K562 (cell line): Measurements from ENCODE around the gene ABCC1. TPM values are rescaled to one million over a fixed set of nuclear protein-coding genes. Genes with fewer than 3 reads are reported as not detected.

Experiments used
- ATAC-seq: fragments of 200-7000 bp; cut with Tn5 transposase; 3 replicates; pipeline ENCODE4 v1.9.1; 2020; ENCODE audit warnings: moderate library complexity
- BruUV-seq: library from RNA; stranded (reverse); fragments of 400-500 nt; replicated peaks from 2 replicates; lab custom pipeline; 2021; lab: Mats Ljungman, UMichigan
- CTCF ChIA-PET: fragments of 300-600 bp; formaldehyde crosslinking; extraction: SDS; loops from one replicate; lab custom pipeline; 2021; ENCODE audit warnings: low intra/inter-chr PET ratio; lab: Yijun Ruan, JAX
- POLR2A ChIA-PET: fragments of 300-600, 350-650 bp; sonication (Branson Sonifier 250); formaldehyde crosslinking; extraction: SDS; loops from one replicate; lab custom pipeline; 2021; ENCODE audit warnings: antibody characterized with exemption, inconsistent platforms; lab: Yijun Ruan, JAX
- DNase-seq, 4 experiments: peaks; one replicate each; pipeline versions ENCODE4 v3.0.0 to v3.0.0-alpha.2; 2011 to 2018; ENCODE audit warnings: low spot score in 3 of 4, mixed read lengths in 3 of 4; ENCODE audit errors: extremely low read depth in 1 of 4
- FAIRE-seq: peaks from 2 replicates; lab custom pipeline; 2011; peaks lifted over from hg19 to GRCh38; lab: Jason Lieb, UNC
- H2AFZ ChIP-seq: 2 replicates; pipeline ENCODE4 v1.6.0; 2011; ENCODE audit warnings: low read depth, low read length, control low read depth, inconsistent platforms
- H3K27ac ChIP-seq: fragments of 200-600 bp; 3 replicates; pipeline ENCODE4 v1.8.0; 2011; ENCODE audit warnings: low read depth, mild to moderate bottlenecking, control low read depth, inconsistent platforms, low read length, moderate library complexity, mixed read lengths; ENCODE audit errors: extremely low read depth
- H3K27me3 ChIP-seq, 2 experiments: fragments of 300-600 bp in 1 of 2; 2 replicates in 1 of 2; 3 replicates in 1 of 2; pipeline versions ENCODE4 v1.6.0 to v1.8.0; 2011; ENCODE audit warnings: inconsistent platforms in 2 of 2, low read length in 2 of 2, mild to moderate bottlenecking in 1 of 2, mixed read lengths in 1 of 2, moderate library complexity in 1 of 2; ENCODE audit not compliant: control insufficient read depth in 2 of 2, insufficient read depth in 2 of 2
- H3K36me3 ChIP-seq: fragments of 300-600 bp; 3 replicates; pipeline ENCODE4 v1.8.0; 2011; ENCODE audit warnings: mild to moderate bottlenecking, low read length, inconsistent platforms; ENCODE audit not compliant: control insufficient read depth, insufficient read depth
- H3K4me1 ChIP-seq, 2 experiments: fragments of 200-600 bp in 1 of 2; replicated peaks in 1 of 2; 2 replicates in 1 of 2; 3 replicates in 1 of 2; pipeline versions ENCODE4 v1.5.1 to v1.8.0; 2011; ENCODE audit warnings: inconsistent platforms in 2 of 2, low read length in 2 of 2, mild to moderate bottlenecking in 1 of 2, mixed read lengths in 1 of 2, moderate library complexity in 1 of 2; ENCODE audit not compliant: control insufficient read depth in 2 of 2, insufficient read depth in 2 of 2
- H3K4me2 ChIP-seq: 2 replicates; pipeline ENCODE4 v1.6.1; 2011; ENCODE audit warnings: low read length, control low read depth, inconsistent platforms, mixed read lengths; ENCODE audit not compliant: insufficient read depth
- H3K4me3 ChIP-seq: fragments of 200-600 bp; sonication (generic), shearing (Covaris generic); 2 replicates; pipeline ENCODE4 v1.5.1; 2016; ENCODE audit warnings: control low read depth, inconsistent platforms
- H3K79me2 ChIP-seq: fragments of 200-600 bp; 3 replicates; pipeline ENCODE4 v1.8.0; 2011; ENCODE audit warnings: low read length, inconsistent platforms; ENCODE audit not compliant: control insufficient read depth, insufficient read depth
- H3K9ac ChIP-seq, 2 experiments: 2 replicates each; pipeline versions ENCODE4 v1.6.0 to v1.6.1; 2011; ENCODE audit warnings: low read depth in 2 of 2, low read length in 2 of 2, control low read depth in 1 of 2, inconsistent platforms in 1 of 2, mild to moderate bottlenecking in 1 of 2, mixed read lengths in 1 of 2; ENCODE audit not compliant: insufficient read depth in 1 of 2
- H3K9me1 ChIP-seq: one replicate; pipeline ENCODE4 v1.6.0; 2011; ENCODE audit warnings: inconsistent platforms, mild to moderate bottlenecking, low read length, moderate library complexity; ENCODE audit not compliant: control insufficient read depth, insufficient read depth
- H3K9me3 ChIP-seq: replicated peaks from 2 replicates; pipeline ENCODE4 v1.5.1; 2011; ENCODE audit warnings: low read depth, low read length, inconsistent platforms; ENCODE audit not compliant: control insufficient read depth, insufficient read depth
- H4K20me1 ChIP-seq: replicated peaks from 2 replicates; pipeline ENCODE4 v1.6.1; 2011; ENCODE audit warnings: low read length, inconsistent platforms, mixed read lengths; ENCODE audit not compliant: control insufficient read depth, insufficient read depth
- ZKSCAN8 ChIP-seq: fragments of 200-800 bp; sonication (Bioruptor generic); IDR thresholded peaks from 2 replicates; pipeline ENCODE4 v1.6.1; 2016; ENCODE audit warnings: missing genetic modification characterization, missing compliant biosample characterization
- WGBS: fragments of 100-300 bp; shearing (Covaris generic); methylation state at CpG from one replicate; pipeline ENCODE4 v1.1.6; 2016; ENCODE audit warnings: low coverage, mixed read lengths; ENCODE audit not compliant: insufficient coverage; ENCODE audit errors: missing lambda C conversion rate; 5-methylcytosine and 5-hydroxymethylcytosine counted together
- in situ Hi-C: fragments of 300-500 bp; cut with MboI; formaldehyde crosslinking; loops from 4 replicates; pipeline ENCODE4 v1.15.0; 2018; ENCODE audit warnings: inconsistent platforms, mixed read lengths
- intact Hi-C: fragments of 100-400 bp; cut with micrococcal nuclease; formaldehyde crosslinking; loops from 2 replicates; pipeline ENCODE4 v1.14.2; 2022
- polyA plus RNA-seq, 8 experiments: library from polyadenylated mRNA; depleted of rRNA in 4 of 8; stranded (reverse) in 5 of 8; unstranded in 3 of 8; fragments of >200 nt; fragmentation: Nextera tagmentation in 2 of 8; fragmentation: Illumina TruSeq in 1 of 8; extraction: Ambion mirVana in 2 of 8; extraction: Trizol in 1 of 8; gene quantifications; 2 replicates each; pipeline versions ENCODE4 v1.2.1 to v1.2.3, GENCODE V29; 2011 to 2014; ENCODE audit warnings: inconsistent platforms in 1 of 8, missing spikeins in 1 of 8
- total RNA-seq, 7 experiments: library from RNA; depleted of rRNA in 6 of 7; stranded (reverse); fragments of >200 nt in 6 of 7; fragmentation: Illumina TruSeq in 2 of 7; extraction: Trizol in 2 of 7; gene quantifications; 2 replicates each; pipeline versions ENCODE4 v1.2.1 to v1.2.3, GENCODE V29; 2011 to 2021; ENCODE audit warnings: low replicate concordance in 1 of 7
- TF ChIP-seq, protein P1 (sequence below): fragments of 450-650 bp; formaldehyde crosslinking; IDR thresholded peaks from 2 replicates; pipeline ENCODE4 v1.4.0; 2020; ENCODE audit warnings: mild to moderate bottlenecking, mixed read lengths
- TF ChIP-seq, protein P2 (sequence below): sonication (generic); formaldehyde crosslinking; IDR thresholded peaks from 2 replicates; pipeline ENCODE4 v1.8.1; 2023; ENCODE audit warnings: missing genetic modification reagents, mild to moderate bottlenecking, borderline replicate concordance

ABCC1 gene
- total and polyA plus RNA-seq, 9 of the 15 experiments (the other 6 are each of a cell fraction or from before 2014, with no cell fraction given) = 3.9 to 41.6 (median 10.0) TPM

DNA sequence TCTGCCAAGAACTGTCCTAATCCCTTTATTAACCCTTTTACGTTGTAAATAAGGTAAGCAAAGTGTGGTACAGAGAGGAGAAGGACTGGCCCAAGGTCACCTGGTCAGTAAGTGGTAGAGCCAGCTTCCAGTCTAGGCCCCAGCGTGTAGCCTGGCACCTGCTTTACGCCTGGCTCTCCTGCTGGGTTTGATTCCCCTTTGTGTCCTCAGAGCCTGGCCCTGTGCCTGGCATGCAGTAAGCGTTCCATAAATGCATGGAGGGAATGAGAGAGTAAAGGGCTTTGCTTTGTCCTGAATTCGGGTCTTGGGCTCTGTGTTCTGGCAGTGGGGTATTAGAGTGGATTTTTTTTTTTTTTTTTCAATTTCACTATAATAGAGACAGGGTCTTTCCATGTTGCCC lies 62.7 kb downstream of the ABCC1 start:
- Histone ChIP-seq H2AFZ (no peak overlapping the region), H4K20me1 (no peaks in the 10 kb centered on the region; the same call in 1 of the 2 replicates), H3K4me1 (peaks cover 7 to 9% of the 10 kb centered on the region in 2 experiments), H3K27ac (no peak overlapping the region), H3K79me2 (peaks cover 1% of the 10 kb centered on the region; the same call in 2 of the 3 replicates), H3K9me3 (no peaks in the 10 kb centered on the region), H3K36me3 (peaks cover 61% of the 10 kb centered on the region), H3K27me3 (no peaks in the 10 kb centered on the region), H3K9ac (no peak overlapping the region), H3K9me1 (no peaks in the 10 kb centered on the region), H3K4me2 (no peak overlapping the region), H3K4me3 (no peak overlapping the region)
- intact Hi-C loops = no loop called here
- TF ChIP-seq ZKSCAN8 = 0 out of 2 replicates have a peak, but pooled peaks have one; percentile 51
- TF ChIP-seq, protein P1, sequence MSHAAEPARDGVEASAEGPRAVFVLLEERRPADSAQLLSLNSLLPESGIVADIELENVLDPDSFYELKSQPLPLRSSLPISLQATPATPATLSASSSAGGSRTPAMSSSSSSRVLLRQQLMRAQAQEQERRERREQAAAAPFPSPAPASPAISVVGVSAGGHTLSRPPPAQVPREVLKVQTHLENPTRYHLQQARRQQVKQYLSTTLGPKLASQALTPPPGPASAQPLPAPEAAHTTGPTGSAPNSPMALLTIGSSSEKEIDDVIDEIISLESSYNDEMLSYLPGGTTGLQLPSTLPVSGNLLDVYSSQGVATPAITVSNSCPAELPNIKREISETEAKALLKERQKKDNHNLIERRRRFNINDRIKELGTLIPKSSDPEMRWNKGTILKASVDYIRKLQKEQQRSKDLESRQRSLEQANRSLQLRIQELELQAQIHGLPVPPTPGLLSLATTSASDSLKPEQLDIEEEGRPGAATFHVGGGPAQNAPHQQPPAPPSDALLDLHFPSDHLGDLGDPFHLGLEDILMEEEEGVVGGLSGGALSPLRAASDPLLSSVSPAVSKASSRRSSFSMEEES (CRISPR knock-in tag) = no peak
- no peak for DNase-seq
- POLR2A ChIA-PET = interaction anchor here (0.6 kb wide), 1 partner anchor 86 kb away, joined by 3 read pairs; no protein-coding TSS in a partner anchor
- in situ Hi-C loops = no loop called here
- ATAC-seq = no peak
- CTCF ChIA-PET = no interaction called here
- BruUV-seq = no TSS peak
- FAIRE-seq = no peak
- WGBS = 94% methylated on average over 5 of the region's 5 CpGs

DNA sequence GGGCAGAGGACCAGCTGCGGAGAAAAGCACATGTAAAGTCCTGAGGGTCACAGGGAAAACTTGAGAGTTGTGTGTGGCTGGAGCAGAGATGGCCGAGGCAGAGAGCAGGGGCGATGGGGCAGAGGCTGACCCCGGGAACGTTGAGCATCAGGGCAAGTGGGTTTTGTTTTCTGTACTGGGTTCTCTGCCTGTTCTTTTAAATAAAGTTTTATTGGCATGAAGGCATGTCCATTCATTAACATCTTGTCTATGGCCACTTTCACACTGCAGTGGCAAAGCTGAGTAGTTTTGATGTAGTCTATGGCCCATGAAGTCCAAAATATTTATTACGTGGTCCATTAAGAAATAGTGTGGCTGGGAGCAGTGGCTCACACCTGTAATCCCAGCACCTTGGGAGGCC lies 64.4 kb downstream of the ABCC1 start:
- no peaks in the 10 kb centered on the region; the same call in 2 of the 3 replicates for H3K79me2 ChIP-seq
- H3K27ac ChIP-seq = no peak overlapping the region
- no peaks in the 10 kb centered on the region for H4K20me1 ChIP-seq
- ChIA-PET CTCF (no interaction called here), POLR2A (interaction anchor here (0.6 to 0.8 kb wide), 2 partner anchors 11 to 24 kb away, joined by 3 to 5 read pairs; no protein-coding TSS in a partner anchor)
- H3K4me2 ChIP-seq = no peak overlapping the region
- H3K9me1 ChIP-seq = no peaks in the 10 kb centered on the region
- no peak overlapping the region for H3K9ac ChIP-seq
- peaks cover 66% of the 10 kb centered on the region for H3K36me3 ChIP-seq
- DNase-seq (no peak), ATAC-seq (no peak), FAIRE-seq (no peak)
- H2AFZ ChIP-seq = no peak overlapping the region
- no peak overlapping the region for H3K4me3 ChIP-seq
- 79% methylated on average over 6 of the region's 6 CpGs for WGBS
- no TSS peak for BruUV-seq
- in situ Hi-C loops = no loop called here
- H3K27me3 ChIP-seq = no peaks in the 10 kb centered on the region
- intact Hi-C loops = no loop called here
- H3K4me1 ChIP-seq = peaks cover 4 to 6% of the 10 kb centered on the region in 2 experiments; a peak in 3 of 5 replicates
- H3K9me3 ChIP-seq = no peaks in the 10 kb centered on the region
- TF ChIP-seq, protein P2, sequence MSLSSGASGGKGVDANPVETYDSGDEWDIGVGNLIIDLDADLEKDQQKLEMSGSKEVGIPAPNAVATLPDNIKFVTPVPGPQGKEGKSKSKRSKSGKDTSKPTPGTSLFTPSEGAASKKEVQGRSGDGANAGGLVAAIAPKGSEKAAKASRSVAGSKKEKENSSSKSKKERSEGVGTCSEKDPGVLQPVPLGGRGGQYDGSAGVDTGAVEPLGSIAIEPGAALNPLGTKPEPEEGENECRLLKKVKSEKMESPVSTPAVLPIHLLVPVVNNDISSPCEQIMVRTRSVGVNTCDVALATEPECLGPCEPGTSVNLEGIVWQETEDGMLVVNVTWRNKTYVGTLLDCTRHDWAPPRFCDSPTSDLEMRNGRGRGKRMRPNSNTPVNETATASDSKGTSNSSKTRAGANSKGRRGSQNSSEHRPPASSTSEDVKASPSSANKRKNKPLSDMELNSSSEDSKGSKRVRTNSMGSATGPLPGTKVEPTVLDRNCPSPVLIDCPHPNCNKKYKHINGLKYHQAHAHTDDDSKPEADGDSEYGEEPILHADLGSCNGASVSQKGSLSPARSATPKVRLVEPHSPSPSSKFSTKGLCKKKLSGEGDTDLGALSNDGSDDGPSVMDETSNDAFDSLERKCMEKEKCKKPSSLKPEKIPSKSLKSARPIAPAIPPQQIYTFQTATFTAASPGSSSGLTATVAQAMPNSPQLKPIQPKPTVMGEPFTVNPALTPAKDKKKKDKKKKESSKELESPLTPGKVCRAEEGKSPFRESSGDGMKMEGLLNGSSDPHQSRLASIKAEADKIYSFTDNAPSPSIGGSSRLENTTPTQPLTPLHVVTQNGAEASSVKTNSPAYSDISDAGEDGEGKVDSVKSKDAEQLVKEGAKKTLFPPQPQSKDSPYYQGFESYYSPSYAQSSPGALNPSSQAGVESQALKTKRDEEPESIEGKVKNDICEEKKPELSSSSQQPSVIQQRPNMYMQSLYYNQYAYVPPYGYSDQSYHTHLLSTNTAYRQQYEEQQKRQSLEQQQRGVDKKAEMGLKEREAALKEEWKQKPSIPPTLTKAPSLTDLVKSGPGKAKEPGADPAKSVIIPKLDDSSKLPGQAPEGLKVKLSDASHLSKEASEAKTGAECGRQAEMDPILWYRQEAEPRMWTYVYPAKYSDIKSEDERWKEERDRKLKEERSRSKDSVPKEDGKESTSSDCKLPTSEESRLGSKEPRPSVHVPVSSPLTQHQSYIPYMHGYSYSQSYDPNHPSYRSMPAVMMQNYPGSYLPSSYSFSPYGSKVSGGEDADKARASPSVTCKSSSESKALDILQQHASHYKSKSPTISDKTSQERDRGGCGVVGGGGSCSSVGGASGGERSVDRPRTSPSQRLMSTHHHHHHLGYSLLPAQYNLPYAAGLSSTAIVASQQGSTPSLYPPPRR (CRISPR knock-in tag) = no peak
